ENCODE measurements around the gene IL1RAPL2. TPM values are rescaled to one million over a fixed set of nuclear protein-coding genes. Genes with fewer than 3 reads are reported as not detected.

Gene IL1RAPL2
- total RNA-seq, 1 donor: not detected

- Histone ChIP-seq H3K4me3 (ENCODE audit: insufficient read depth, low read length) (no peak overlapping the region), H3K27me3 (ENCODE audit: insufficient read depth, low read length) (no peaks in the 10 kb centered on the region), H3K9me3 (ENCODE audit: low read depth, low read length) (no peaks in the 10 kb centered on the region), H3K36me3 (ENCODE audit: insufficient read depth, low read length) (no peaks in the 10 kb centered on the region), H2AFZ (ENCODE audit: low read length) (no peak overlapping the region), H4K20me1 (ENCODE audit: insufficient read depth, low read length) (no peaks in the 10 kb centered on the region), H3K79me2 (ENCODE audit: insufficient read depth, low read length) (no peaks in the 10 kb centered on the region), H3K4me2 (ENCODE audit: insufficient read depth, low read length) (no peak overlapping the region), H3K27ac (ENCODE audit: low read depth, low read length) (no peak overlapping the region), H3K4me1 (ENCODE audit: insufficient read depth, low read length) (no peaks in the 10 kb centered on the region)
- DNase-seq (ENCODE audit: insufficient read length, low spot score, missing footprints): no peak
- no peak for TF ChIP-seq CTCF (IDR thresholded peaks at IDR 0.05; ENCODE audit: extremely low read depth, low read depth, low read length)
Observed at GRCh38 chrX:105038672-105039328, 472.8 kb downstream of the IL1RAPL2 start.

GRCh38 chrX:105050921-105051320 is 484.9 kb downstream of the IL1RAPL2 start:
- H3K36me3 ChIP-seq (ENCODE audit: insufficient read depth, low read length): no peaks in the 10 kb centered on the region
- H4K20me1 ChIP-seq (ENCODE audit: insufficient read depth, low read length): no peaks in the 10 kb centered on the region
- H3K4me1 ChIP-seq (ENCODE audit: insufficient read depth, low read length): no peaks in the 10 kb centered on the region
- H3K79me2 ChIP-seq (ENCODE audit: insufficient read depth, low read length): no peaks in the 10 kb centered on the region
- H2AFZ ChIP-seq (ENCODE audit: low read length): no peak overlapping the region
- no peaks in the 10 kb centered on the region for H3K9me3 ChIP-seq (ENCODE audit: low read depth, low read length)
- no peak overlapping the region for H3K27ac ChIP-seq (ENCODE audit: low read depth, low read length)
- no peak overlapping the region for H3K4me2 ChIP-seq (ENCODE audit: insufficient read depth, low read length)
- no peaks in the 10 kb centered on the region for H3K27me3 ChIP-seq (ENCODE audit: insufficient read depth, low read length)
- no peak for TF ChIP-seq CTCF (IDR thresholded peaks at IDR 0.05; ENCODE audit: extremely low read depth, low read depth, low read length)
- H3K4me3 ChIP-seq (ENCODE audit: insufficient read depth, low read length): no peak overlapping the region
- DNase-seq (ENCODE audit: insufficient read length, low spot score, missing footprints): no peak

- no peak overlapping the region for H2AFZ ChIP-seq (ENCODE audit: low read length)
- H3K4me3 ChIP-seq (ENCODE audit: insufficient read depth, low read length): no peak overlapping the region
- H3K4me1 ChIP-seq (ENCODE audit: insufficient read depth, low read length): no peaks in the 10 kb centered on the region
- H3K9me3 ChIP-seq (ENCODE audit: low read depth, low read length): no peaks in the 10 kb centered on the region
- no peaks in the 10 kb centered on the region for H3K36me3 ChIP-seq (ENCODE audit: insufficient read depth, low read length)
- no peaks in the 10 kb centered on the region for H4K20me1 ChIP-seq (ENCODE audit: insufficient read depth, low read length)
- TF ChIP-seq CTCF (IDR thresholded peaks at IDR 0.05; ENCODE audit: extremely low read depth, low read depth, low read length): no peak
- no peaks in the 10 kb centered on the region for H3K79me2 ChIP-seq (ENCODE audit: insufficient read depth, low read length)
- DNase-seq (ENCODE audit: insufficient read length, low spot score, missing footprints): no peak
- no peak overlapping the region for H3K27ac ChIP-seq (ENCODE audit: low read depth, low read length)
- H3K4me2 ChIP-seq (ENCODE audit: insufficient read depth, low read length): no peak overlapping the region
- no peaks in the 10 kb centered on the region for H3K27me3 ChIP-seq (ENCODE audit: insufficient read depth, low read length)
Observed at GRCh38 chrX:105051364-105051763, 485.4 kb downstream of the IL1RAPL2 start.

GRCh38 chrX:105052926-105053325 is 486.9 kb downstream of the IL1RAPL2 start:
- TF ChIP-seq CTCF (IDR thresholded peaks at IDR 0.05; ENCODE audit: extremely low read depth, low read depth, low read length): no peak
- no peaks in the 10 kb centered on the region for H3K36me3 ChIP-seq (ENCODE audit: insufficient read depth, low read length)

More at GRCh38 chrX:105052926-105053325, 486.9 kb downstream of the IL1RAPL2 start:
- Histone ChIP-seq H3K27me3 (ENCODE audit: insufficient read depth, low read length) (no peaks in the 10 kb centered on the region), H3K79me2 (ENCODE audit: insufficient read depth, low read length) (no peaks in the 10 kb centered on the region), H3K27ac (ENCODE audit: low read depth, low read length) (no peak overlapping the region), H3K9me3 (ENCODE audit: low read depth, low read length) (no peaks in the 10 kb centered on the region), H4K20me1 (ENCODE audit: insufficient read depth, low read length) (no peaks in the 10 kb centered on the region), H3K4me2 (ENCODE audit: insufficient read depth, low read length) (no peak overlapping the region), H3K4me1 (ENCODE audit: insufficient read depth, low read length) (no peaks in the 10 kb centered on the region), H3K4me3 (ENCODE audit: insufficient read depth, low read length) (no peak overlapping the region), H2AFZ (ENCODE audit: low read length) (no peak overlapping the region)
- no peak for DNase-seq (ENCODE audit: insufficient read length, low spot score, missing footprints)
